Measurements from ENCODE around the gene NUDT4. TPM values are rescaled to one million over a fixed set of nuclear protein-coding genes. Genes with fewer than 3 reads are reported as not detected.

NUDT4 gene
- total RNA-seq, 4 donors from 2014 or later = 58.0 to 147 (median 90.9) TPM

DNA sequence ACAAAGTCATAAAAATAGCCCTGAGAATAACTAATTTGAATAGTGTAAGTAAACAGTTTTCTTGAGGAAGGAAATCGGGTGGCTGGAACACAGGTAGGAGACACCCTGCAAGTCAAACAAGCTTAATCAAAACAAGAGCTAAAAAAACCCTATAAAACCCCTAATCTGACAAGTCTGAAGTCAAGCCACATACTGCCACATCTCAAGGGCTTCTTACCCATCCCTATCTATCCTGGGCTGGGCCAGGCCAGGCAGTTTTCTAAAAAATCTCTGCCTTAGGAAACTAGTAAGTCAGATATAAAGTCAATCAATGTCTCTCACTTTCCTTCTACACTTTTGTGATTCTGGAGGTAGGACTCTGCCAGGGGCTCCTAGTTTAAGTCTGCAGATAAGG is 48.7 kb downstream of the NUDT4 start:
- TF ChIP-seq, protein P1, sequence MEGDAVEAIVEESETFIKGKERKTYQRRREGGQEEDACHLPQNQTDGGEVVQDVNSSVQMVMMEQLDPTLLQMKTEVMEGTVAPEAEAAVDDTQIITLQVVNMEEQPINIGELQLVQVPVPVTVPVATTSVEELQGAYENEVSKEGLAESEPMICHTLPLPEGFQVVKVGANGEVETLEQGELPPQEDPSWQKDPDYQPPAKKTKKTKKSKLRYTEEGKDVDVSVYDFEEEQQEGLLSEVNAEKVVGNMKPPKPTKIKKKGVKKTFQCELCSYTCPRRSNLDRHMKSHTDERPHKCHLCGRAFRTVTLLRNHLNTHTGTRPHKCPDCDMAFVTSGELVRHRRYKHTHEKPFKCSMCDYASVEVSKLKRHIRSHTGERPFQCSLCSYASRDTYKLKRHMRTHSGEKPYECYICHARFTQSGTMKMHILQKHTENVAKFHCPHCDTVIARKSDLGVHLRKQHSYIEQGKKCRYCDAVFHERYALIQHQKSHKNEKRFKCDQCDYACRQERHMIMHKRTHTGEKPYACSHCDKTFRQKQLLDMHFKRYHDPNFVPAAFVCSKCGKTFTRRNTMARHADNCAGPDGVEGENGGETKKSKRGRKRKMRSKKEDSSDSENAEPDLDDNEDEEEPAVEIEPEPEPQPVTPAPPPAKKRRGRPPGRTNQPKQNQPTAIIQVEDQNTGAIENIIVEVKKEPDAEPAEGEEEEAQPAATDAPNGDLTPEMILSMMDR (IDR thresholded peaks at IDR 0.05; ENCODE audit: low read depth) = no peak

DNA sequence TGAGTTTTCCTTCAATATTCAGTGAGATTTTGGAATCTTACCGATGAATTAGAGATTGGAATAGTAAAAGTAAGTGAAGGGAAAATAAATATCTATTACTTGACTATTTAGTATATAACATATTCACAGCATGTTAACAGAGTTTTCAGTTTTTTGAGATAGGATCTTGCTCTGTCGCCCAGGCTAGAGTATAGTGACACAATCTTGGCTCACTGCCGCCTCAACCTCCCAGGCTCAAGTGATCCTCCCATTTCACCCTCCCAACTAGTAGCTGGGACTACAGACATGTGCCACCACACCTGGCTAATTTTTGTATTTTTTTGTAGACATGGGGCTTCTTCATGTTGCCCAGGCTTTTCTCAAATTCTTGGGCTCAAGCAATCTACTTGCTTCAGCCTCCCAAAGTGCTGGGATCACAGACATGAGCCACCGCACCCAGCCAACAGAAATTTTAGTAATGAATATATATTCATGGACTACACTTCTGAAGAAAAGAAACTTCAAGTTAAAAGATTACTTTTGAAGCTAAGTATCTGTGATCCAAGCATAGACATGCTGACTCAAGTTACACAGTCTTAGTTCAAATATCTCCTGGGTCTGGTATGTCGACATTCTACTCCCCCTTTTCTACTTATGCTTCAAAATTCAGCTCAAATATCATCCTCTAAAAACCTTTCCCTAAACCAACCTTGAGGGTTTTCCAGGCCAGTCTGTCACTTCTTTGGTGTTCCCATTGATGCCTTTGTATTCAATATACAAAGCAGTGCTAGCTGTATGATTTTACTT is 50.2 kb downstream of the NUDT4 start:
- TF ChIP-seq, protein P1 (IDR thresholded peaks at IDR 0.05; ENCODE audit: low read depth) = no peak

DNA sequence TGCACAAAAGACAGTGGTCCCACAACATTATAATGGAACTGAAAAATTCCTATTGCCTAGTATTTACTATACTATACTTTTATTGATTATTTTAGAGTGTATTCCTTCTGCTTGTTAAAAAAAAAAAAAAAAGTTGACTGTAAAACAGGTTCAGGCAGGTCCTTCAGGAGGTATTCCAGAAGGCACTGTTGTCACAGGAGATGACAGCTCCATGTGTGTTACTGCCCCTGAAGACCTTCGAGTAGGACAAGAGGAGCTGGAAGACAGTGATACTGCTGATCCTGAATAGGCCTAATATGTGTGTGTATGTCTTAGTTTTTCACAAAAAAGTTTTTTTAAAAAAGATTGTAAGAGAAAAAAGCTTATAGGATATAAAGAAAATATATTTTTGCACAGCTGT is 51.7 kb downstream of the NUDT4 start:
- TF ChIP-seq, protein P1 (IDR thresholded peaks at IDR 0.05; ENCODE audit: low read depth) = no peak

DNA sequence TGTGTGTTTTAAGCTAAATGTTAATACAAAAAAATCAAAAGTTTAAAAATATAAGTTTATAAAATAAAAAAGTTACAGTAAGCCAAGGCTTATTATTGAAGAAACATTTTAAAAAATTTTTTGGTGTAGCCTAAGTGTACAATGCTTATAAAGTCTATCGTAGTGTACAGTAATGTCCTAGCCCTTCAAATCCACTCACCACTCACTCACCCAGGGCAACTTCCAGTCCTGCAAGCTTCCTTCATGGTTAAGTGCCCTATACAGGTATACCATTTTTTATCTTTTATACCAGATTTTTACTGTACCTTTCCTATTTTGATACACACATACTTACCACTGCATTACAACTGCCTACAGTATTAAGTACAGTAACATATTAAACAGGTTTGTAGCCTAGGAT is 52.1 kb downstream of the NUDT4 start:
- TF ChIP-seq, protein P1 (IDR thresholded peaks at IDR 0.05; ENCODE audit: low read depth) = no peak

DNA sequence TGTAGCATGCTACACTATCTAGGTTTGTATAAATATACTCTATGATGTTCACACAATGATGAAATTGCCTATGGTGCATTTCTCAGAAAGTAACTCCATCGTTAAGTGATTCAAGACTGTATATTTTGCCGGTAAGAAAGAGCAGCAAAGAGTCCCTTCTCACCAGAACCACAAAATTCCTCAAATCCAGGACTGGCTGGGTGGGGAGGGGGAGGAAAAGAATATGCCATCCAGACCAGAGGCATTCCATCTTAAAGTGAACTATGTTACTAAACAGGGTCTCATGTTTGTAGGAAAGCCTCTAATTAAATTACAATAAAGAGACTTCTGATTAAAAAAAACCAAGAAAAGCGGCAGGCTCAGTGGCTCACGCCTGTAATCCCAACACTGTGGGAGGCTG is 52.6 kb downstream of the NUDT4 start:
- TF ChIP-seq, protein P1 (IDR thresholded peaks at IDR 0.05; ENCODE audit: low read depth) = no peak

DNA sequence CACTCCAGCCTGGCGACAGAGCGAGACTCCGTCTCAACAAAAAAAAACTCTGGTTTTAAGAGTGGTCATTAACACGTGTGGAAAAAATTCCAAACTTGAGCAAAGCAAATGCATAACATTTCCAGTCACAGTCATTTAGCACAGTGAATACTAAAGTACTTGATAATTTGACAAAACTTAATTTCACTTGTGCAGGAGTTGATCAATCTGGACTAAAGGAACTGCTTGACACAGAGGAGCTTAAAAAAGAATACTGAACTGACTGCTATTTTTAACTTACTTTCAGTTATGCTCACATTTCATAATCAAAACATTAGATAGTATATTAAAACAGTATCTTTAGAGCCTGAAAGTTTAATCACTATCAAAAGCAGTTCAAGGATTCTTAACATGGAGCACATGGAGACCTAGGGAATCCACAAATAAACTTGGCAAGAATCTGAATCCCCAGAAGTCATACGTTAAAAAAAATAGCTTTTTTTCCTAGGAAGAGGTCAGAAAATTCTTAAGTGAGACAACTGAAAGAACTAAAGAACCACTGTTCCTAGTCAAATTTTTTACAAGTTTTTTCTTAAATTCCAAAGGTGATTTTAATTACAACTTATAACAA is 56.6 kb downstream of the NUDT4 start:
- TF ChIP-seq, protein P1 (IDR thresholded peaks at IDR 0.05; ENCODE audit: low read depth) = no peak

DNA sequence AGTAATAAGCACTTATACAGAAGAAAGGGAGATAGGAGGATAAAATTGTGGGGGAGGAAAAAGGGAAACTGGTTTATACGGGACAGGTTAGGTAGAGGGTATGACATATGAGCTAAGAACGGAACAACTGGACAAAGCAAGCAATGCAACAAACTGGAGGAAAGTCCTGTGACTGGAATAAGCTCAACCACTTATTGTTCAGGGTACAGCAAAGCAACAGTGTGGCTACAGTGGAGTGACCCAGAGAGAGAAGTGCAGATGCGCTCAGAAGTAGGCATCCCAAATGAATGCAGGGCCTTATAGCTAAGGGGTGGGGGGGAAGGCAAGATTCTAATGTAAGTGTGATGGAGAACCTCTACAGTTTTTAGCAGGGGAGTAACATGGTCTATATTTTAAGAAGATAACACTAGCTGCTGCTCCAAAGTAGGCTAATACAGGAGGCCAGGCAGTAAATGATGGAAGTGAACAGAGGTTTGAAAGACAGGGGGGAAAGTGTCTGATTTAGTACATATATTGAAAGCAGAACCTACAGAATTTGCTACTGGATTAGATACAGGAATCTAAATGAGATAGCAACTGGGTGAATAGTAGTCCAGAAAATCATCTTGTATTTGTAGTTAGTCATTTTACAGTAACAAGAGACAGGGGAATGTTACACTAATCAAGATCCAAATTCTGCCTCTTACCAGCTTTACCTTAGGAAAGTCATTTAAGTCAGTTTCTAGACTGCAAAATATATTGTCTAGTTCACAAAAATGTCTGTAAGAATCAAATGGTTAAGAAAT is 60.7 kb downstream of the NUDT4 start:
- TF ChIP-seq, protein P1 (IDR thresholded peaks at IDR 0.05; ENCODE audit: low read depth) = no peak
